DOHH2 (cell line): ENCODE data around the gene CACHD1.

Experiments used
- H3F3A ChIP-seq: fragments of 200-600 bp; sonication (generic), shearing (Covaris generic); 2 replicates; pipeline ENCODE4 v1.6.0; 2016; ENCODE audit warnings: antibody characterized with exemption, mild to moderate bottlenecking; ENCODE audit not compliant: control insufficient read depth, insufficient read depth
- H3K27ac ChIP-seq: fragments of 200-600 bp; sonication (generic); 2 replicates; pipeline ENCODE4 v1.5.1; 2014; ENCODE audit warnings: low read depth, mild to moderate bottlenecking, low read length, moderate library complexity
- H3K27me3 ChIP-seq: fragments of 200-600 bp; sonication (generic); 2 replicates; pipeline ENCODE4 v1.6.1; 2014; ENCODE audit warnings: mild to moderate bottlenecking, low read length, mixed read lengths; ENCODE audit not compliant: control insufficient read depth
- H3K36me3 ChIP-seq: fragments of 200-600 bp; sonication (generic); 2 replicates; pipeline ENCODE4 v1.6.1; 2014; ENCODE audit warnings: mild to moderate bottlenecking, low read length, moderate library complexity, mixed read lengths; ENCODE audit not compliant: control insufficient read depth
- H3K4me1 ChIP-seq: fragments of 200-600 bp; sonication (generic); 2 replicates; pipeline ENCODE4 v1.6.1; 2014; ENCODE audit warnings: mild to moderate bottlenecking, low read length, mixed read lengths; ENCODE audit not compliant: control insufficient read depth
- H3K4me2 ChIP-seq: fragments of 200-600 bp; sonication (generic); 2 replicates; pipeline ENCODE4 v1.6.0; 2014; ENCODE audit warnings: mild to moderate bottlenecking, low read length, moderate library complexity
- H3K4me3 ChIP-seq: fragments of 200-600 bp; sonication (generic); 2 replicates; pipeline ENCODE4 v1.5.1; 2014; ENCODE audit warnings: mild to moderate bottlenecking, low read length, mixed read lengths
- H3K79me2 ChIP-seq: fragments of 200-600 bp; sonication (generic); 2 replicates; pipeline ENCODE4 v1.6.1; 2014; ENCODE audit warnings: mild to moderate bottlenecking, low read length, mixed read lengths; ENCODE audit not compliant: control insufficient read depth
- H3K9me2 ChIP-seq: fragments of 200-600 bp; sonication (generic); replicated peaks from 2 replicates; pipeline ENCODE4 v1.6.1; 2014; ENCODE audit warnings: mild to moderate bottlenecking, low read length, mixed read lengths; ENCODE audit not compliant: control insufficient read depth
- H3K9me3 ChIP-seq: fragments of 200-600 bp; sonication (generic); 2 replicates; pipeline ENCODE4 v1.6.1; 2014; ENCODE audit warnings: antibody characterized with exemption, low read length, mixed read lengths; ENCODE audit not compliant: control insufficient read depth, insufficient read depth
- H4K20me1 ChIP-seq: fragments of 200-600 bp; sonication (generic); 2 replicates; pipeline ENCODE4 v1.6.0; 2014; ENCODE audit warnings: low read depth, mild to moderate bottlenecking, antibody characterized with exemption, low read length, moderate library complexity; ENCODE audit not compliant: control insufficient read depth, insufficient read depth
- EZH2phosphoT487 ChIP-seq: fragments of 200-600 bp; sonication (generic); IDR thresholded peaks from 2 replicates; pipeline ENCODE4 v1.6.1; 2017; ENCODE audit warnings: borderline replicate concordance, mild to moderate bottlenecking, antibody characterized with exemption, low read length, moderate library complexity, mixed read lengths
- TF ChIP-seq, protein P1 (sequence below): fragments of 200-600 bp; sonication (generic); IDR thresholded peaks from one replicate; pipeline ENCODE4 v1.5.1; 2014; ENCODE audit warnings: antibody characterized with exemption, mild to moderate bottlenecking, low read depth, low read length; ENCODE audit not compliant: poor library complexity, severe bottlenecking

Gene CACHD1

GRCh38 chr1:64486193-64486592, 16.3 kb downstream of the CACHD1 start:
- H4K20me1 ChIP-seq: no peaks in the 10 kb centered on the region
- H3K27ac ChIP-seq: no peak overlapping the region
- no peak overlapping the region for H3K4me3 ChIP-seq
- no peaks in the 10 kb centered on the region for H3F3A ChIP-seq
- no peak overlapping the region for H3K4me2 ChIP-seq
- no peaks in the 10 kb centered on the region for H3K79me2 ChIP-seq
- no peaks in the 10 kb centered on the region for H3K9me3 ChIP-seq
- H3K4me1 ChIP-seq: no peaks in the 10 kb centered on the region; the same call in 1 of the 2 replicates
- H3K36me3 ChIP-seq: no peaks in the 10 kb centered on the region
- H3K27me3 ChIP-seq: peaks cover 13% of the 10 kb centered on the region
- H3K9me2 ChIP-seq: no peaks in the 10 kb centered on the region
- TF ChIP-seq, protein P1, sequence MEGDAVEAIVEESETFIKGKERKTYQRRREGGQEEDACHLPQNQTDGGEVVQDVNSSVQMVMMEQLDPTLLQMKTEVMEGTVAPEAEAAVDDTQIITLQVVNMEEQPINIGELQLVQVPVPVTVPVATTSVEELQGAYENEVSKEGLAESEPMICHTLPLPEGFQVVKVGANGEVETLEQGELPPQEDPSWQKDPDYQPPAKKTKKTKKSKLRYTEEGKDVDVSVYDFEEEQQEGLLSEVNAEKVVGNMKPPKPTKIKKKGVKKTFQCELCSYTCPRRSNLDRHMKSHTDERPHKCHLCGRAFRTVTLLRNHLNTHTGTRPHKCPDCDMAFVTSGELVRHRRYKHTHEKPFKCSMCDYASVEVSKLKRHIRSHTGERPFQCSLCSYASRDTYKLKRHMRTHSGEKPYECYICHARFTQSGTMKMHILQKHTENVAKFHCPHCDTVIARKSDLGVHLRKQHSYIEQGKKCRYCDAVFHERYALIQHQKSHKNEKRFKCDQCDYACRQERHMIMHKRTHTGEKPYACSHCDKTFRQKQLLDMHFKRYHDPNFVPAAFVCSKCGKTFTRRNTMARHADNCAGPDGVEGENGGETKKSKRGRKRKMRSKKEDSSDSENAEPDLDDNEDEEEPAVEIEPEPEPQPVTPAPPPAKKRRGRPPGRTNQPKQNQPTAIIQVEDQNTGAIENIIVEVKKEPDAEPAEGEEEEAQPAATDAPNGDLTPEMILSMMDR: no peak
- no peak for TF ChIP-seq EZH2phosphoT487

DNA sequence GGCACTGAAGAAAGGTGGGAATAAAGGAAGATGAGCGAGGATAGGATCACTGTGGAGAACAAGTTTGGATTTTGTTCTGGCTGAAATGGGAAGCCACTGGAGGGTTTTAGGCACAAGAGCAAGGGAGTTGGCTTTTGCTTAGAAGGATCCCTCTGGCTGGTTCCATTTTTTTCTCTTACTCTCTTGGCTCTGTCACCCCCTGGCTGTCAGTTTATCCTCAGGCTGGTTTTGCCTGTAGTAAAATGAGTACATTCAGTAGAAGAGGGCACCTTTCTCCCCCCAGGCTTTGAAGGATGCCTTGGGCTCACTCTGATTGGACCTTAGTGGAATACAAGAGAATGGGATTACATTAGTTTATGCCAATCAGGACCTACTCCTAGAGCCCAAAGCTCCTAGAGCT, 17.1 kb downstream of the CACHD1 start:
- H3K4me2 ChIP-seq: no peak overlapping the region
- no peaks in the 10 kb centered on the region for H3K9me3 ChIP-seq
- H3K9me2 ChIP-seq: no peaks in the 10 kb centered on the region
- no peaks in the 10 kb centered on the region; the same call in 1 of the 2 replicates for H3K4me1 ChIP-seq
- H3K79me2 ChIP-seq: no peaks in the 10 kb centered on the region
- H3K27me3 ChIP-seq: peaks cover 9% of the 10 kb centered on the region
- TF ChIP-seq, protein P1: no peak
- TF ChIP-seq EZH2phosphoT487: no peak
- H3K36me3 ChIP-seq: no peaks in the 10 kb centered on the region
- no peak overlapping the region for H3K4me3 ChIP-seq
- H3F3A ChIP-seq: no peaks in the 10 kb centered on the region
- no peaks in the 10 kb centered on the region for H4K20me1 ChIP-seq
- H3K27ac ChIP-seq: no peak overlapping the region

- Histone ChIP-seq H3K36me3 (no peaks in the 10 kb centered on the region), H3K4me2 (no peak overlapping the region), H3K27me3 (peaks cover 5% of the 10 kb centered on the region), H3K79me2 (no peaks in the 10 kb centered on the region), H3K9me3 (no peaks in the 10 kb centered on the region), H4K20me1 (no peaks in the 10 kb centered on the region), H3K9me2 (no peaks in the 10 kb centered on the region), H3F3A (no peaks in the 10 kb centered on the region), H3K27ac (no peak overlapping the region), H3K4me3 (no peak overlapping the region), H3K4me1 (no peaks in the 10 kb centered on the region; the same call in 1 of the 2 replicates)
- TF ChIP-seq EZH2phosphoT487: no peak
- TF ChIP-seq, protein P1: no peak
Measured at GRCh38 chr1:64488862-64489261, 18.9 kb downstream of the CACHD1 start.
